Type B pancreatic cell (in vitro differentiated cells): ENCODE measurements around the gene USP15. TPM values are rescaled to one million over a fixed set of nuclear protein-coding genes. Genes with fewer than 3 reads are reported as not detected.
"Not testable (repeated sequence)": the region's sequence is repeated elsewhere in the genome, so short reads cannot be mapped to it uniquely, and the experiment has no call there.

Experiments used
- DNase-seq: peaks from one replicate; pipeline ENCODE4 v3.0.0; 2021; ENCODE audit warnings: mixed read lengths; ENCODE audit not compliant: unreplicated experiment; ENCODE audit errors: extremely low spot score
- H3K27ac Mint-ChIP-seq: 2 replicates; pipeline ENCODE4 v1.8.0; 2021; ENCODE audit warnings: mild to moderate bottlenecking, mixed read lengths
- H3K27me3 Mint-ChIP-seq: 2 replicates; pipeline ENCODE4 v1.8.0; 2021; ENCODE audit warnings: mixed read lengths
- H3K36me3 Mint-ChIP-seq: 2 replicates; pipeline ENCODE4 v1.8.0; 2021; ENCODE audit warnings: mixed read lengths
- H3K4me1 Mint-ChIP-seq: one replicate; pipeline ENCODE4 v1.8.0; 2021; ENCODE audit warnings: mixed read lengths; ENCODE audit not compliant: unreplicated experiment
- H3K4me3 Mint-ChIP-seq: 2 replicates; pipeline ENCODE4 v1.8.0; 2021; ENCODE audit warnings: mild to moderate bottlenecking, mixed read lengths
- H3K9me3 Mint-ChIP-seq: 2 replicates; pipeline ENCODE4 v1.8.0; 2021; ENCODE audit warnings: mixed read lengths
- total RNA-seq: library from RNA; stranded (reverse); gene quantifications from 2 replicates; pipeline ENCODE4 v1.2.1, GENCODE V29; 2021; ENCODE audit warnings: low replicate concordance
- TF ChIP-seq, protein P1 (sequence below): fragments of 200-600 bp; sonication (generic); conservative IDR thresholded peaks from 2 replicates; pipeline ENCODE4 v1.5.0; 2021; ENCODE audit warnings: antibody characterized with exemption, mild to moderate bottlenecking

USP15 gene
- total RNA-seq, 1 donor from 2014 or later = 47.5 TPM

DNA sequence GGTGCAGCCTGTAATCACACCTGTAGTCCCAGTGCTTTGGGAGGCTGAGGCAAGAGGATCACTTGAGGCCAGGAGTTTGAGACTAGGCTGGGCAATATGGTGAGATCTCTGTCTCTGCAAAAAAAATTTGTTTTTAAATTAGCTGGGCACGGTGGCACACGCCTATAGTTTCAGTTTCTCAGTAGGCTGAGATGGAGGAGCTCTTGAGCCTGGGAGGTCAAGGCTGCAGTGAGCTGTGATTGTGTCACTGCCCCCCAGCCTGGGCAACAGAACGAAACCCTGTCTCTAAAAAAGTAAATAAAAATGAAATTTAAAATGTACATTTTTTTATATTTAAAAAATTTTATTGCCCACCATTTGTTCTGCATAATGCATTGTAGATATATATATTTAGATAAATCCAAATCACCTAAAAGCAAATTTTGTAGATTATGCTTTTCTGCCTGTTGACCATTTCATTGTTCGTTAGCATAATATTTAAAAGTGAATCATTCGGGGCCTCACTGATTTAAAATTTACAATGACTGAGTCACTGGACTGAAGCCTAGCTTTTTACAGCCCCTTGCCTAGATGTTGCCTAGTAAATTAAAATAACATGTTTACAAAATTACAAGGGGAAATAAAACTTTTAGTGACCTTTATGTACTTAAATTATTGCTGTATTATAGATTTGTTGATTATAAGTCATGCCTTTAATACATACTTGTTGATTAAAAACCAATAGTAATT, 87.9 kb downstream of the USP15 start:
- Mint-ChIP-seq H3K27ac (no peak overlapping the region), H3K27me3 (no peaks in the 10 kb centered on the region), H3K9me3 (peaks cover 6% of the 10 kb centered on the region), H3K4me3 (no peak overlapping the region), H3K4me1 (no peaks in the 10 kb centered on the region), H3K36me3 (peaks cover 18% of the 10 kb centered on the region)
- DNase-seq = no peak
- TF ChIP-seq, protein P1, sequence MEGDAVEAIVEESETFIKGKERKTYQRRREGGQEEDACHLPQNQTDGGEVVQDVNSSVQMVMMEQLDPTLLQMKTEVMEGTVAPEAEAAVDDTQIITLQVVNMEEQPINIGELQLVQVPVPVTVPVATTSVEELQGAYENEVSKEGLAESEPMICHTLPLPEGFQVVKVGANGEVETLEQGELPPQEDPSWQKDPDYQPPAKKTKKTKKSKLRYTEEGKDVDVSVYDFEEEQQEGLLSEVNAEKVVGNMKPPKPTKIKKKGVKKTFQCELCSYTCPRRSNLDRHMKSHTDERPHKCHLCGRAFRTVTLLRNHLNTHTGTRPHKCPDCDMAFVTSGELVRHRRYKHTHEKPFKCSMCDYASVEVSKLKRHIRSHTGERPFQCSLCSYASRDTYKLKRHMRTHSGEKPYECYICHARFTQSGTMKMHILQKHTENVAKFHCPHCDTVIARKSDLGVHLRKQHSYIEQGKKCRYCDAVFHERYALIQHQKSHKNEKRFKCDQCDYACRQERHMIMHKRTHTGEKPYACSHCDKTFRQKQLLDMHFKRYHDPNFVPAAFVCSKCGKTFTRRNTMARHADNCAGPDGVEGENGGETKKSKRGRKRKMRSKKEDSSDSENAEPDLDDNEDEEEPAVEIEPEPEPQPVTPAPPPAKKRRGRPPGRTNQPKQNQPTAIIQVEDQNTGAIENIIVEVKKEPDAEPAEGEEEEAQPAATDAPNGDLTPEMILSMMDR = no peak

DNA sequence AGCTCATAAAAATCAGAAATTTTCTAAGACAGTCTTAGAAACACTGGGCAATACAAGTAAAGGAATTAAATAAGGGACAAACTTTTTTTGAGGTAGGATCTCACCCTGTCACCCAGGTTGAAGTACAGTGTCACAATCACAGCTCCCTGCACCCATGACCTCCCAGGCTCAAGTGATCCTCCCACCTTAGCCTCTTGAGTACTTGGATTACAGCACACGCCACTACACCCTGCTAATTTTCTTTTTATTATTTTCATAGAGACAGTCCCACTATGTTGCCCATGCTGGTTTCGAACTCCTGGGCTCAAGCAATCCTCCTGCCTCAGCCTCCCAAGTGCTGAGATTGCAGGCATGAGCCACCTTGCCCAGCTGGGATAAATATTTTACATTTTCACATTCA, 90.3 kb downstream of the USP15 start:
- Mint-ChIP-seq H3K36me3 (peaks cover 11% of the 10 kb centered on the region), H3K9me3 (no peaks in the 10 kb centered on the region), H3K27ac (no peak overlapping the region), H3K4me1 (no peaks in the 10 kb centered on the region), H3K27me3 (no peaks in the 10 kb centered on the region), H3K4me3 (no peak overlapping the region)
- no peak for DNase-seq
- TF ChIP-seq, protein P1 = no peak

DNA sequence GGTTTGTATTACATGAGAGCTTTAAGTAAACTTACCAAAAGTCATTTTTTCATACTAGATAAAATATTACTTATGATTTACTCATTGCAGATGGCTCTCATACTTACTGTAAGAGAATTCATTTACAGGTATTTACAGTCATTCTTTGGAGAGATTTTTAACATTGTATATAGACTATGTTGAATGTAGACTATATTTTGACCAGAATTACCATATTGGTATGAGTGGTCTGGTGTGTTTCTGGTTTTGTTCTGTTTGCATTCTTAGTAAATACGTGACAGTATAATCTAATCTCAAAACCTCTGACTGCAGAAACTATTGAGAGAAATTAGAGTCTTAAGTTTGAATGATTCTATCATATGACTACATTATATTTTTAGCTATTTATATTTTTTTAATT, 91.1 kb downstream of the USP15 start:
- Mint-ChIP-seq H3K4me3 (no peak overlapping the region), H3K9me3 (no peaks in the 10 kb centered on the region), H3K27ac (no peak overlapping the region), H3K4me1 (no peaks in the 10 kb centered on the region), H3K36me3 (peaks cover 11% of the 10 kb centered on the region), H3K27me3 (no peaks in the 10 kb centered on the region)
- TF ChIP-seq, protein P1 = no peak
- no peak for DNase-seq

DNA sequence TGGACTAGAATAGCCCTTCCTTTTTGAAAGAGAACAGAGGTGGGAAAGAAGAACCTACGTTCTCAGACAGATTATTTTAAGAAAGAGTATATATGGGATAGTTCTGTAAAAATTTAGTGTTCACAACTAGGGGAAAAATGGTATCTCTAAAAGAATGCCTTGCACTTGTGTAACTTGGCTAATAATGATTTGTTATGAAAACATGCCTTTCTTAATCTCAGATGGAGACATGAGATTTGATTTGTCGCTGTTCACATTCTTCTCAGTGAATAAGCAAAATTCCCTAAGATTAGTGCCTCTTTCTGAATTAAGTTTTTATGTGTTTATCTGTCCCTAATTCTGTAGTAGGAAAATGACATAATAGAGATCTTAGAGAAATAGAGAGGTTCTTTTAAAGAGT, 100.8 kb downstream of the USP15 start:
- no peak for DNase-seq
- TF ChIP-seq, protein P1 = no peak
- H3K4me3 Mint-ChIP-seq = no peak overlapping the region
- no peaks in the 10 kb centered on the region for H3K9me3 Mint-ChIP-seq
- H3K27ac Mint-ChIP-seq = no peak overlapping the region
- no peaks in the 10 kb centered on the region for H3K27me3 Mint-ChIP-seq
- no peaks in the 10 kb centered on the region for H3K4me1 Mint-ChIP-seq
- peaks cover 21% of the 10 kb centered on the region for H3K36me3 Mint-ChIP-seq

DNA sequence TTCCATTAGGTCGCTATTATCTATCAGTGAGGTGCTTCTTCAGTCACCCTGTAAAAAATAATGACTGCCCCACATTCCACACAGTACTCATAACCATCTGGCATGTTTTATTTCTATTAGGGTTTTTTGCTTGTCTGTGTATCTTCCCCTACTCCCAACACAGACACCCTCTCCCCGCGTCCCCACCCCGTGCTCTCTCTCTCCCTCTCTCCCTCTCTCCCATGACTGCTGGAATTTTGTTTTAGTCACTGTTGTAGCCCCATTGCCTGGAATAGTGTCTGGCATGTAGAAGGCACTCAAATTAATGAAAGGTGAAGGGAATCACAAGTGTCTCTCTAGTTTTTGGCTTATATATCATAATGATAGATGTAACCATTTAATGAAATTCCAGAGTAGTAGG, 103.3 kb downstream of the USP15 start:
- Mint-ChIP-seq H3K27me3 (no peaks in the 10 kb centered on the region), H3K4me3 (no peak overlapping the region), H3K27ac (no peak overlapping the region), H3K9me3 (no peaks in the 10 kb centered on the region), H3K4me1 (no peaks in the 10 kb centered on the region), H3K36me3 (peaks cover 34% of the 10 kb centered on the region)
- DNase-seq = no peak
- TF ChIP-seq, protein P1 = no peak

DNA sequence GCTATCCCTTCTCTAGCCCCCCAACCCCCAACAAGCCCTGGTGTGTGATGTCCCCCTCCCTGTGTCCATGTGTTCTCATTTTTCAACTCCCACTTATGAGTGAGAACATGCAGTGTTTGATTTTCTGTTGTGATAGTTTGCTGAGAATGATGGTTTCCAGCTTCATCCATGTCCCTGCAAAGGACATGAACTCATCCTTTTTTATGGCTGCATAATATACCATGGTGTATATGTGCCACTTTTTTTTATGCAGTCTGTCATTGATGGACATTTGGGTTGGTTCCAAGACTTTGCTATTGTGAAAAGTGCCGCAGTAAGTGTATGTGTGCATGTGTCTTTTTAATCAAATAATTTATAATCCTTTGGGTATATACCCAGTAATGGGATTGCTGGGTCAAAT, 104.5 kb downstream of the USP15 start:
- H3K9me3 Mint-ChIP-seq, H3K4me3 Mint-ChIP-seq, H3K4me1 Mint-ChIP-seq, H3K27me3 Mint-ChIP-seq, DNase-seq, H3K27ac Mint-ChIP-seq: not testable (repeated sequence)
- H3K36me3 Mint-ChIP-seq = peaks cover 36% of the 10 kb centered on the region

DNA sequence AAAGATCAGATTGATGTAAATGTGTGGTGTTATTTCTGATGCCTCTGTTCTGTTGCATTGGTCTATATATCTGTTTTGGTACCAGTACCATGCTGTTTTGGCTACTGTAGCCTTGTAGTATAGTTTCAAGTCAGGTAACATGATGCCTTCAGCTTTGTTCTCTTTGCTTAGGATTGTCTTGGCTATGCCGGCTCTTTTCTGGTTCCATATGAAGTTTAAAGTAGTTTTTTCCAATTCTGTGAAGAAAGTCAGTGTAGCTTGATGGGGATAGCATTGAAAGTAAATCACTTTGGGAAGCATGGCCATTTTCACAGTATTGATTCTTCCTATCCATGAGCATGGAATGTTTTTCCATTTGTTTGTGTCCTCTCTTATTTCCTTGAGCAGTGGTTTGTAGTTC, 105.6 kb downstream of the USP15 start:
- not testable (repeated sequence) for H3K4me1 Mint-ChIP-seq, H3K27me3 Mint-ChIP-seq, H3K27ac Mint-ChIP-seq, DNase-seq, H3K9me3 Mint-ChIP-seq, H3K4me3 Mint-ChIP-seq
- H3K36me3 Mint-ChIP-seq = peaks cover 36% of the 10 kb centered on the region

DNA sequence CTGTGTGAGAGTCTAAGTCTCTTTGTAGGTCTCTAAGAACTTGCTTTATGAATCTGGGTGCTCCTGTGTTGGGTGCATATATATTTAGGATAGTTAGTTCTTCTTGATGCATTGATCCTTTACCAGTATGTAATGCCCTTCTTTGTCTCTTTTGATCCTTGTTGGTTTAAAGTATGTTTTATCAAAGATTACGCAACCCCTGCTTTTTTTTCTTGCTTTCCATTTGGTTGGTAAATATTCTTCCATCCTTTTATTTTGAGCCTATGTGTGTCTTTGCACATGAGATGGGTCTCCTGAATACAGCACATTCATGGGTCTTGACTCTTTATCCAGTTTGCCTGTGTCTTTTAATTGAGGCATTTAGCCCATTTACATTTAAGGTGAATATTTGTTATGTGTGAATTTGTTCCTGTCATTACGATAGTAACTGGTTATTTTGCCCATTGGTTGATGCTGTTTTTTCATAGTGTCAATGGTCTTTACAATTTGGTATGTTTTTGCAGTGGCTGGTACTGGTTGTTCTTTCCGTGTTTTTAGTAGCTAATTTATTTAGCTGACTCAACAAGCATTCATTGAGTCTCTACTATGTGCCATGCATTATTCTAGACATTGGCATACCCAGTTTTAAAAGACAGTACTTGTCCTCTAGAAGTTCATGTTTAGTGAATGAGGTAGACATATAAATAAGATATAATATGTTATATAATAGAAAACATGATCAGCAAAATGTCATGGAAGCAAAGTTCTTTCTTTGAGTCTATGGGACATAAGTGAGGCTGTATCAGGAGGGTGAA, 108.4 kb downstream of the USP15 start:
- not testable (repeated sequence) for H3K4me3 Mint-ChIP-seq, H3K9me3 Mint-ChIP-seq, H3K27ac Mint-ChIP-seq, H3K27me3 Mint-ChIP-seq, H3K4me1 Mint-ChIP-seq, DNase-seq
- peaks cover 34% of the 10 kb centered on the region for H3K36me3 Mint-ChIP-seq
